ENCODE measurements around the gene PTPN23. TPM values are rescaled to one million over a fixed set of nuclear protein-coding genes. Genes with fewer than 3 reads are reported as not detected.
A peak's percentile ranks its signal among the peaks of the same experiment; 100 is the strongest.

Gene PTPN23
- total RNA-seq, 2 donors from 2014 or later, result 44.2 to 54.1 TPM

DNA sequence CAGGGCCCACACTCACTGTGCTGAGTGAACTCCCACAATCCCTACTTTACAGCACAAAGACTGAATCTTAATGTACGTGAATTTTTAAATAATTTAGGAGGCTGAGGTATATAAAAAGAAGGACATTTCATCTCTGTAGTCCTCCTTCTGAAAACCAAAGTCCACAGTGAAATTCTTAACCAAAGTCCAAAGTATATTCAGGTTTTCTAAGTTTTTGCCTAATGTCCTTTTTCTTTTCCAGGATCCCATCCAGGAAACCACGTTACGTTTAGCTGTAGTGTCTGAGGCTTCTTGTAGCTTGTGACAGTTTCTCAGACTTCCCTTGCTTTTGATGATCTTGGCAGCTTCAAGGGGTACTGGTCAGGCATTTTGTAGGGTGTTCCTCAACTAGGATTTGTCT is 50.4 kb downstream of the PTPN23 start:
- H3K9ac ChIP-seq (ENCODE audit: extremely low read depth, low read length, poor library complexity, severe bottlenecking), result no peak overlapping the region
- no peak overlapping the region for H3K4me3 ChIP-seq (ENCODE audit: low read length)
- no peaks in the 10 kb centered on the region for H3K27me3 ChIP-seq (ENCODE audit: control insufficient read depth, insufficient read depth, low read length, poor library complexity, severe bottlenecking)
- H3K27ac ChIP-seq (ENCODE audit: low read depth, low read length), result no peak overlapping the region
- no peaks in the 10 kb centered on the region for H3K4me1 ChIP-seq (ENCODE audit: control insufficient read depth, insufficient read depth, low read length)
- Mint-ChIP-seq H3K9me3 (no peaks in the 10 kb centered on the region), H3K4me3 (no peak overlapping the region), H3K4me1 (no peaks in the 10 kb centered on the region), H3K27ac (no peak overlapping the region), H3K27me3 (ENCODE audit: insufficient read depth) (no peaks in the 10 kb centered on the region), H3K36me3 (ENCODE audit: low read depth) (peaks cover 49% of the 10 kb centered on the region)
- H3K36me3 ChIP-seq (ENCODE audit: control insufficient read depth, insufficient read depth, low read length), result peaks cover 70% of the 10 kb centered on the region
- 95 to 97% methylated on average over 3 of the region's 3 CpGs for WGBS, 2 experiments (ENCODE audit: insufficient coverage in 1 of 2, insufficient read length in 1 of 2)
- TF ChIP-seq CTCF (conservative IDR thresholded peaks at IDR 0.05), result no peak
- peak; percentile 3 for DNase-seq
- H3K9me3 ChIP-seq (ENCODE audit: control insufficient read depth, low read length), result no peaks in the 10 kb centered on the region

DNA sequence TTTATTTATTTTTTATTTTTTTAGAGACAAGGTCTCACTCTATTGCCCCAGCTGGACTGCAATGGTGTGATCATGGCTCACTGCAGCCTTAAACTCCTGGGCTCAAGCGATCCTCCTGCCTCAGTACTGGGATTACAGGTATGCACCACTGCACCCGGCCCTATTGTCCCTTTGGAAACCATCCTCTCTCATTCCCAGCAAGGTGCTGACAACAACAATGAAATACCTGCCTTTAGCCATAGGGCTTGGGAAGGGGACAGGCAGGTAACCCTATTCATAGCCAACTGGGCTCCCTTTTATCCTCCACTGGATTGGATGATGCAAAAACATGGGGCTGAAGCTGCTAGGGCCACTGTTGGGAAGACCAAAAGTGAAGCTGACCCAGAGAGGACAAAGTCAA is 51.9 kb downstream of the PTPN23 start:
- 87 to 100% methylated on average over 1 to 2 of the region's 2 CpGs for WGBS, 2 experiments (ENCODE audit: insufficient coverage in 1 of 2, insufficient read length in 1 of 2)
- no peak overlapping the region for H3K27ac Mint-ChIP-seq
- no peaks in the 10 kb centered on the region for H3K27me3 Mint-ChIP-seq (ENCODE audit: insufficient read depth)
- no peaks in the 10 kb centered on the region for H3K9me3 Mint-ChIP-seq
- DNase-seq, result peak; percentile 26
- H3K9ac ChIP-seq (ENCODE audit: extremely low read depth, low read length, poor library complexity, severe bottlenecking), result no peak overlapping the region
- no peaks in the 10 kb centered on the region for H3K27me3 ChIP-seq (ENCODE audit: control insufficient read depth, insufficient read depth, low read length, poor library complexity, severe bottlenecking)
- TF ChIP-seq CTCF (conservative IDR thresholded peaks at IDR 0.05), result no peak
- peaks cover 59% of the 10 kb centered on the region for H3K36me3 ChIP-seq (ENCODE audit: control insufficient read depth, insufficient read depth, low read length)
- H3K4me3 ChIP-seq (ENCODE audit: low read length), result no peak overlapping the region
- no peak overlapping the region for H3K27ac ChIP-seq (ENCODE audit: low read depth, low read length)
- no peaks in the 10 kb centered on the region for H3K4me1 Mint-ChIP-seq
- no peak overlapping the region for H3K4me3 Mint-ChIP-seq
- no peaks in the 10 kb centered on the region for H3K4me1 ChIP-seq (ENCODE audit: control insufficient read depth, insufficient read depth, low read length)
- peaks cover 41% of the 10 kb centered on the region for H3K36me3 Mint-ChIP-seq (ENCODE audit: low read depth)
- H3K9me3 ChIP-seq (ENCODE audit: control insufficient read depth, low read length), result no peaks in the 10 kb centered on the region

DNA sequence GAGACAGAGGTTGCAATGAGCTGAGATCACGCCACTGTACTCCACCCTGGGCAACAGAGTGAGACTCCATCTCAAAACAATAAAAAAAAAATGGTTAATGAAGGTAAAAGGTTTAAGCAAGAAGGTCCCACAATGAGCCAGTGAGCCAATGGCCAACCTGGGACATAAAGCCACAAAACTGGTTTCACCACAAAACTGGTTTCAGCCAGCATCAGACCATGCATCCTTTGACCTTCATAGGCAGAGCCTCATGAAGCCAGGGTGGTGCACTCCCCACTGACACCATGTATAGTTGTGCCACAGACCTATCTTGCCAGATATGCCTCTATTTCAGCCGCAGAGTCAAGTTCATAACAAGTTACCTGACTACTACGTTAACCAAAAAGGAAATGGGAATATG is 53.0 kb downstream of the PTPN23 start:
- DNase-seq, result peak; percentile 6
- no peaks in the 10 kb centered on the region for H3K27me3 ChIP-seq (ENCODE audit: control insufficient read depth, insufficient read depth, low read length, poor library complexity, severe bottlenecking)
- no peaks in the 10 kb centered on the region for H3K9me3 ChIP-seq (ENCODE audit: control insufficient read depth, low read length)
- H3K9ac ChIP-seq (ENCODE audit: extremely low read depth, low read length, poor library complexity, severe bottlenecking), result no peak overlapping the region
- 100% methylated on average over 2 to 3 of the region's 3 CpGs for WGBS, 2 experiments (ENCODE audit: insufficient coverage in 1 of 2, insufficient read length in 1 of 2)
- Mint-ChIP-seq H3K27me3 (ENCODE audit: insufficient read depth) (no peaks in the 10 kb centered on the region), H3K36me3 (ENCODE audit: low read depth) (peaks cover 46% of the 10 kb centered on the region), H3K27ac (no peak overlapping the region), H3K9me3 (no peaks in the 10 kb centered on the region), H3K4me3 (no peak overlapping the region), H3K4me1 (no peaks in the 10 kb centered on the region)
- H3K27ac ChIP-seq (ENCODE audit: low read depth, low read length), result no peak overlapping the region
- peaks cover 59% of the 10 kb centered on the region for H3K36me3 ChIP-seq (ENCODE audit: control insufficient read depth, insufficient read depth, low read length)
- no peaks in the 10 kb centered on the region for H3K4me1 ChIP-seq (ENCODE audit: control insufficient read depth, insufficient read depth, low read length)
- no peak for TF ChIP-seq CTCF (conservative IDR thresholded peaks at IDR 0.05)
- no peak overlapping the region for H3K4me3 ChIP-seq (ENCODE audit: low read length)

Data from endodermal cell (in vitro differentiated cells).